Uterus (tissue), 4 donors: ENCODE results near the gene TRMT2A. TPM values are rescaled to one million over a fixed set of nuclear protein-coding genes. Genes with fewer than 3 reads are reported as not detected.

Experiments
- DNase-seq, 2 donors: peaks; one replicate each; pipeline ENCODE4 v3.0.0-alpha.2; 2019 to 2020
- H3K27ac ChIP-seq, 2 donors: fragments of 200-600 bp; sonication (generic); 1 replicate in 1 of 2; 2 replicates in 1 of 2; pipeline ENCODE4 v1.5.1; 2016 to 2018
- H3K27me3 ChIP-seq, 2 donors: fragments of 200-600 bp; sonication (generic); one replicate each; pipeline ENCODE4 v1.5.1; 2018 to 2019; ENCODE audit warnings: control low read depth in 1 of 2
- H3K36me3 ChIP-seq, 2 donors: fragments of 200-600 bp; sonication (generic); one replicate each; pipeline ENCODE4 v1.5.1; 2019; ENCODE audit warnings: control low read depth in 1 of 2
- H3K4me1 ChIP-seq, 2 donors: fragments of 200-600 bp; sonication (generic); one replicate each; pipeline ENCODE4 v1.5.1; 2018 to 2019; ENCODE audit warnings: control low read depth in 1 of 2
- H3K4me3 ChIP-seq, 2 donors: fragments of 200-600 bp; sonication (generic); 1 replicate in 1 of 2; 2 replicates in 1 of 2; pipeline ENCODE4 v1.5.1; 2018 to 2019; ENCODE audit warnings: mild to moderate bottlenecking in 1 of 2
- H3K9me3 ChIP-seq, 2 donors: fragments of 200-600 bp; sonication (generic); one replicate each; pipeline ENCODE4 v1.5.1; 2019; ENCODE audit warnings: control low read depth in 1 of 2
- CTCF ChIP-seq, 4 experiments: fragments of 200-600 bp in 2 of 4; fragments of 450-650 bp in 2 of 4; sonication (generic) in 2 of 4; IDR thresholded peaks; one replicate each; pipeline ENCODE4 v1.5.1; 2016 to 2019; ENCODE audit warnings: antibody characterized with exemption in 4 of 4, mild to moderate bottlenecking in 2 of 4, moderate library complexity in 1 of 4
- POLR2A ChIP-seq, 2 donors: fragments of 450-650 bp; IDR thresholded peaks; one replicate each; pipeline ENCODE4 v1.6.1; 2016; ENCODE audit warnings: antibody characterized with exemption in 2 of 2, mild to moderate bottlenecking in 1 of 2, moderate library complexity in 1 of 2
- intact Hi-C: fragments of 100-400 bp; cut with DNase I; formaldehyde crosslinking; loops from one replicate; pipeline ENCODE4 v1.15.1; 2023; ENCODE audit warnings: low total_unique reads
- total RNA-seq, 4 donors: library from RNA; depleted of rRNA in 3 of 4; stranded (reverse); fragments of >200 nt in 3 of 4; gene quantifications; one replicate each; pipeline versions ENCODE4 v1.1.0 to v1.2.4, GENCODE V29; 2014 to 2023
- donor health status: DM: yes; HTN: yes; CAD: no.

Gene TRMT2A
- total RNA-seq, 4 donors from 2014 or later: 30.9 to 123 (median 45.3) TPM

GRCh38 chr22:20086763-20087162, 30.3 kb downstream of the TRMT2A start:
- intact Hi-C loops: no loop called here
- Histone ChIP-seq H3K27ac (no peak overlapping the region), H3K4me3 (no peak overlapping the region), H3K9me3 (no peaks in the 10 kb centered on the region), H3K36me3 (no peaks in the 10 kb centered on the region), H3K27me3 (no peaks in the 10 kb centered on the region), H3K4me1 (peaks cover 0 to 26% of the 10 kb centered on the region in 2 donors)
- no peak for TF ChIP-seq CTCF (IDR thresholded peaks at IDR 0.05)
- TF ChIP-seq POLR2A (IDR thresholded peaks at IDR 0.05): no peak
- DNase-seq: no peak

- Histone ChIP-seq H3K9me3 (no peaks in the 10 kb centered on the region), H3K27ac (no peak overlapping the region), H3K4me3 (no peak overlapping the region), H3K27me3 (no peaks in the 10 kb centered on the region), H3K4me1 (peaks cover 0 to 31% of the 10 kb centered on the region in 2 donors), H3K36me3 (no peaks in the 10 kb centered on the region)
- intact Hi-C loops: no loop called here
- no peak for DNase-seq
- TF ChIP-seq CTCF (IDR thresholded peaks at IDR 0.05): no peak
Measured at GRCh38 chr22:20086101-20086599, 30.9 kb downstream of the TRMT2A start.

GRCh38 chr22:20085651-20086050, 31.4 kb downstream of the TRMT2A start:
- Histone ChIP-seq H3K27me3 (no peaks in the 10 kb centered on the region), H3K36me3 (no peaks in the 10 kb centered on the region), H3K27ac (no peak overlapping the region), H3K4me3 (no peak overlapping the region), H3K4me1 (peaks cover 0 to 32% of the 10 kb centered on the region in 2 donors), H3K9me3 (no peaks in the 10 kb centered on the region)
- intact Hi-C loops: no loop called here
- TF ChIP-seq POLR2A (IDR thresholded peaks at IDR 0.05): no peak
- no peak for TF ChIP-seq CTCF (IDR thresholded peaks at IDR 0.05)
- no peak for DNase-seq

- H3K9me3 ChIP-seq: no peaks in the 10 kb centered on the region
- H3K4me3 ChIP-seq: no peak overlapping the region
- intact Hi-C loops: no loop called here
- no peak overlapping the region for H3K27ac ChIP-seq
- TF ChIP-seq POLR2A (IDR thresholded peaks at IDR 0.05) (no peak), CTCF (IDR thresholded peaks at IDR 0.05) (no peak)
- no peaks in the 10 kb centered on the region for H3K27me3 ChIP-seq
- H3K4me1 ChIP-seq: peaks cover 0 to 32% of the 10 kb centered on the region in 2 donors
- no peak for DNase-seq
- no peaks in the 10 kb centered on the region for H3K36me3 ChIP-seq
Measured at GRCh38 chr22:20084547-20085413, 32.2 kb downstream of the TRMT2A start.

GRCh38 chr22:20083891-20084546, 33.0 kb downstream of the TRMT2A start:
- H3K27me3 ChIP-seq: no peaks in the 10 kb centered on the region

More at GRCh38 chr22:20083891-20084546, 33.0 kb downstream of the TRMT2A start:
- TF ChIP-seq CTCF (IDR thresholded peaks at IDR 0.05) (no peak), POLR2A (IDR thresholded peaks at IDR 0.05) (no peak)
- no peak for DNase-seq
- H3K36me3 ChIP-seq: no peaks in the 10 kb centered on the region
- intact Hi-C loops: no loop called here
- H3K4me3 ChIP-seq: no peak overlapping the region
- no peaks in the 10 kb centered on the region for H3K9me3 ChIP-seq
- H3K27ac ChIP-seq: no peak overlapping the region
- peaks cover 0 to 32% of the 10 kb centered on the region in 2 donors for H3K4me1 ChIP-seq
